SK-N-SH (cell line): ENCODE measurements around the gene TIMM21. TPM values are rescaled to one million over a fixed set of nuclear protein-coding genes. Genes with fewer than 3 reads are reported as not detected.

Experiments
- CTCF ChIA-PET: fragments of 300-600, 350-600 bp; formaldehyde crosslinking; extraction: SDS; loops from one replicate; lab custom pipeline; 2021; lab: Yijun Ruan, JAX
- POLR2A ChIA-PET: fragments of 350-600 bp; sonication (Branson Sonifier 250); formaldehyde crosslinking; extraction: SDS; loops from one replicate; lab custom pipeline; 2020; ENCODE audit warnings: antibody characterized with exemption, inconsistent platforms; lab: Yijun Ruan, JAX
- DNase-seq: peaks from one replicate; pipeline ENCODE4 v3.0.0; 2012
- H2AFZ ChIP-seq: fragments of 200-600 bp; sonication (generic); 2 replicates; pipeline ENCODE4 v1.8.1; 2016; ENCODE audit warnings: antibody characterized with exemption, mild to moderate bottlenecking, low read depth
- H3F3A ChIP-seq: fragments of 200-600 bp; sonication (generic); replicated peaks from 2 replicates; pipeline ENCODE3; 2016; ENCODE audit warnings: antibody characterized with exemption, mild to moderate bottlenecking; ENCODE audit not compliant: insufficient read depth
- H3K27ac ChIP-seq, 2 experiments: fragments of 200-500 bp in 1 of 2; fragments of 200-600 bp in 1 of 2; sonication (Bioruptor generic) in 1 of 2; sonication (generic), shearing (Covaris generic) in 1 of 2; 2 replicates each; pipeline versions ENCODE4 v1.5.1 to v1.6.1; 2014 to 2016; ENCODE audit warnings: low read depth in 2 of 2, inconsistent platforms in 1 of 2, low read length in 1 of 2, mild to moderate bottlenecking in 1 of 2, mixed read lengths in 1 of 2
- H3K27me3 ChIP-seq: fragments of 200-600 bp; sonication (generic), shearing (Covaris generic); 2 replicates; pipeline ENCODE4 v1.6.1; 2016; ENCODE audit warnings: mixed run types; ENCODE audit not compliant: insufficient read depth
- H3K36me3 ChIP-seq, 2 experiments: fragments of 200-500 bp in 1 of 2; fragments of 200-600 bp in 1 of 2; sonication (Bioruptor generic) in 1 of 2; sonication (generic) in 1 of 2; replicated peaks in 1 of 2; 2 replicates each; pipeline versions ENCODE3 to v1.5.1; 2014 to 2016; ENCODE audit warnings: low read length in 1 of 2, mild to moderate bottlenecking in 1 of 2; ENCODE audit not compliant: insufficient read depth in 2 of 2, control insufficient read depth in 1 of 2
- H3K4me1 ChIP-seq, 2 experiments: fragments of 200-500 bp in 1 of 2; fragments of 200-600 bp in 1 of 2; sonication (Bioruptor generic) in 1 of 2; sonication (generic), shearing (Covaris generic) in 1 of 2; 2 replicates each; pipeline versions ENCODE4 v1.5.1 to v1.6.1; 2014 to 2016; ENCODE audit warnings: low read depth in 1 of 2, low read length in 1 of 2, mixed run types in 1 of 2; ENCODE audit not compliant: insufficient read depth in 2 of 2, control insufficient read depth in 1 of 2
- H3K4me2 ChIP-seq: fragments of 200-600 bp; sonication (generic), shearing (Covaris generic); 2 replicates; pipeline ENCODE4 v1.6.1; 2017; ENCODE audit warnings: mixed run types
- H3K4me3 ChIP-seq, 2 experiments: fragments of 200-500 bp in 1 of 2; fragments of 200-600 bp in 1 of 2; sonication (Bioruptor generic) in 1 of 2; sonication (generic), shearing (Covaris generic) in 1 of 2; 2 replicates each; pipeline versions ENCODE4 v1.5.1 to v1.8.1; 2014 to 2016; ENCODE audit warnings: low read depth in 2 of 2, inconsistent platforms in 1 of 2, low read length in 1 of 2, mild to moderate bottlenecking in 1 of 2, mixed read lengths in 1 of 2, moderate library complexity in 1 of 2
- H3K79me2 ChIP-seq: fragments of 200-600 bp; sonication (generic); 2 replicates; pipeline ENCODE4 v1.8.1; 2017; ENCODE audit warnings: mild to moderate bottlenecking; ENCODE audit not compliant: insufficient read depth
- H3K9ac ChIP-seq: fragments of 200-600 bp; sonication (generic); 2 replicates; pipeline ENCODE4 v1.6.1; 2017; ENCODE audit warnings: mixed run types
- H3K9me2 ChIP-seq: fragments of 200-600 bp; sonication (generic); 2 replicates; pipeline ENCODE4 v1.6.1; 2017; ENCODE audit warnings: mixed run types
- H3K9me3 ChIP-seq: fragments of 200-600 bp; sonication (generic); 2 replicates; pipeline ENCODE4 v1.6.1; 2017; ENCODE audit warnings: mixed run types, mild to moderate bottlenecking, moderate library complexity
- H4K20me1 ChIP-seq: fragments of 200-600 bp; sonication (generic); 2 replicates; pipeline ENCODE4 v1.6.1; 2017; ENCODE audit warnings: mild to moderate bottlenecking, mixed run types; ENCODE audit not compliant: insufficient read depth
- CHD2 ChIP-seq: fragments of 150-350 bp; IDR thresholded peaks from 2 replicates; pipeline ENCODE4 v1.6.1; 2018; ENCODE audit warnings: low read length; ENCODE audit not compliant: partially characterized antibody
- CTCF ChIP-seq: fragments of 200-600 bp; sonication (generic); IDR thresholded peaks from 2 replicates; pipeline ENCODE4 v1.6.1; 2017; ENCODE audit warnings: antibody characterized with exemption, mild to moderate bottlenecking, moderate library complexity
- ELF1 ChIP-seq: IDR thresholded peaks from 2 replicates; pipeline ENCODE4 v1.4.0; 2012
- FOSL2 ChIP-seq: IDR thresholded peaks from 2 replicates; pipeline ENCODE4 v1.4.0; 2012; ENCODE audit warnings: low read depth, mild to moderate bottlenecking, moderate library complexity, borderline replicate concordance
- FOXJ3 ChIP-seq: sonication (generic); formaldehyde crosslinking; IDR thresholded peaks from 2 replicates; pipeline ENCODE4 v1.5.1; 2020; ENCODE audit warnings: mild to moderate bottlenecking, missing genetic modification reagents
- GATA2 ChIP-seq: sonication (generic); formaldehyde crosslinking; IDR thresholded peaks from 2 replicates; pipeline ENCODE4 v1.5.0; 2020; ENCODE audit warnings: mild to moderate bottlenecking, missing genetic modification reagents
- IRF3 ChIP-seq: fragments of 150-350 bp; IDR thresholded peaks from 2 replicates; pipeline ENCODE4 v1.6.1; 2016; ENCODE audit warnings: mild to moderate bottlenecking, low read depth, low read length
- MAX ChIP-seq: IDR thresholded peaks from 2 replicates; pipeline ENCODE4 v1.4.0; 2012; ENCODE audit warnings: low read depth
- MXI1 ChIP-seq: IDR thresholded peaks from 2 replicates; pipeline ENCODE4 v1.6.1; 2012; ENCODE audit warnings: mild to moderate bottlenecking, low read depth, low read length, improper control_type of control experiment
- RAD21 ChIP-seq: IDR thresholded peaks from 2 replicates; pipeline ENCODE4 v1.6.1; 2012; ENCODE audit warnings: mild to moderate bottlenecking, low read length
- RXRA ChIP-seq: IDR thresholded peaks from 2 replicates; pipeline ENCODE4 v1.4.0; 2012; ENCODE audit warnings: low read depth, mild to moderate bottlenecking, borderline replicate concordance
- SMC3 ChIP-seq: IDR thresholded peaks from 2 replicates; pipeline ENCODE4 v1.6.1; 2012; ENCODE audit warnings: low read depth, low read length, improper control_type of control experiment
- TAF1 ChIP-seq: IDR thresholded peaks from 2 replicates; pipeline ENCODE4 v1.6.1; 2012; ENCODE audit warnings: low read depth, mild to moderate bottlenecking, low read length, moderate library complexity, borderline replicate concordance
- YY1 ChIP-seq: IDR thresholded peaks from 2 replicates; pipeline ENCODE4 v1.4.0; 2012; ENCODE audit warnings: low read depth, mild to moderate bottlenecking
- WGBS: methylation state at CpG from one replicate; pipeline ENCODE4 v1.1.6; 2017; ENCODE audit warnings: low lambda C conversion rate; 5-methylcytosine and 5-hydroxymethylcytosine counted together
- polyA plus RNA-seq, 3 experiments: library from polyadenylated mRNA; depleted of rRNA; stranded (reverse); fragments of >200 nt; gene quantifications; 2 replicates each; pipeline ENCODE4 v1.2.3, GENCODE V29; 2012

TIMM21 gene
- polyA plus RNA-seq, 1 of the 3 experiments (the other 2 are of a cell fraction): 27.6 TPM

GRCh38 chr18:74190086-74190485, 41.8 kb downstream of the TIMM21 start:
- no peak for TF ChIP-seq ELF1
- TF ChIP-seq YY1: no peak
- TF ChIP-seq TAF1: no peak
- no peak for TF ChIP-seq RAD21
- no peak for TF ChIP-seq IRF3
- no peak for TF ChIP-seq FOSL2
- no peak for TF ChIP-seq CHD2
- TF ChIP-seq RXRA: no peak
- no peaks in the 10 kb centered on the region for H4K20me1 ChIP-seq
- POLR2A ChIA-PET: no interaction called here
- WGBS: 58% methylated on average over 4 of the region's 4 CpGs
- no peak overlapping the region for H3K4me2 ChIP-seq
- no peaks in the 10 kb centered on the region for H3K4me1 ChIP-seq
- no peaks in the 10 kb centered on the region for H3F3A ChIP-seq
- H3K79me2 ChIP-seq: no peaks in the 10 kb centered on the region
- H3K27ac ChIP-seq: no peak overlapping the region
- H3K9me2 ChIP-seq: no peaks in the 10 kb centered on the region
- no peaks in the 10 kb centered on the region for H3K36me3 ChIP-seq
- no peak overlapping the region for H2AFZ ChIP-seq
- no peak for DNase-seq
- CTCF ChIA-PET: interaction anchor here (0.6 to 7.2 kb wide), 3 partner anchors 20 to 303 kb away, joined by 3 to 34 read pairs (median 5); no protein-coding TSS in a partner anchor
- no peak overlapping the region for H3K9ac ChIP-seq
- no peak overlapping the region for H3K4me3 ChIP-seq
- H3K9me3 ChIP-seq: no peaks in the 10 kb centered on the region
- H3K27me3 ChIP-seq: peaks cover 37% of the 10 kb centered on the region

GRCh38 chr18:74191577-74191976, 43.3 kb downstream of the TIMM21 start:
- Histone ChIP-seq H3K9ac (no peak overlapping the region), H3K27me3 (peaks cover 34% of the 10 kb centered on the region), H3K4me2 (no peak overlapping the region), H2AFZ (no peak overlapping the region), H3K9me3 (no peaks in the 10 kb centered on the region), H3K27ac (no peak overlapping the region), H3K4me3 (no peak overlapping the region), H3K36me3 (no peaks in the 10 kb centered on the region), H3F3A (peaks cover 6% of the 10 kb centered on the region), H4K20me1 (no peaks in the 10 kb centered on the region), H3K9me2 (no peaks in the 10 kb centered on the region), H3K79me2 (no peaks in the 10 kb centered on the region), H3K4me1 (no peaks in the 10 kb centered on the region)
- CTCF ChIA-PET: interaction anchor here (1.0 to 7.2 kb wide), 3 partner anchors 22 to 151 kb away, joined by 3 to 60 read pairs (median 34); no protein-coding TSS in a partner anchor
- 13% methylated on average over 10 of the region's 14 CpGs for WGBS
- POLR2A ChIA-PET: no interaction called here
- TF ChIP-seq MAX (no peak), MXI1 (no peak), CTCF (no peak), FOXJ3 (no peak), RXRA (no peak), CHD2 (no peak), SMC3 (no peak), ELF1 (no peak), GATA2 (CRISPR knock-in tag) (no peak)
- DNase-seq: no peak
